T-cell (primary cell): ENCODE data around the gene EED. TPM values are rescaled to one million over a fixed set of nuclear protein-coding genes. Genes with fewer than 3 reads are reported as not detected.

Experiments
- ATAC-seq, 4 experiments: fragments of 200-7000 bp in 3 of 4; fragments of 150-1000 bp in 1 of 4; cut with Tn5 transposase; replicated peaks in 1 of 4; 1 replicate in 3 of 4; 2 replicates in 1 of 4; pipeline ENCODE4 v1.10.0; 2021; ENCODE audit warnings: moderate library complexity in 3 of 4, mild to moderate bottlenecking in 2 of 4, moderate number of reproducible peaks in 1 of 4
- CTCF ChIA-PET, 2 donors: fragments of 300-600 bp; sonication (Branson Sonifier 250); formaldehyde crosslinking; loops; one replicate each; lab custom pipeline; 2022; ENCODE audit warnings: antibody characterized with exemption in 2 of 2; lab: Charles Lee
- POLR2A ChIA-PET, 2 donors: fragments of 300-600 bp; sonication (Branson Sonifier 250); formaldehyde crosslinking; loops; one replicate each; lab custom pipeline; 2022; ENCODE audit warnings: antibody characterized with exemption in 2 of 2; lab: Charles Lee
- DNase-seq, 35 experiments: peaks; one replicate each; pipeline versions ENCODE4 v3.0.0 to v3.0.0-alpha.2; 2013 to 2023
- H3K27ac ChIP-seq: one replicate; pipeline ENCODE4 v1.5.1; 2013; ENCODE audit warnings: low read length
- H3K27me3 ChIP-seq, 2 experiments: replicated peaks in 1 of 2; 1 replicate in 1 of 2; 2 replicates in 1 of 2; pipeline versions ENCODE4 v1.6.1 to v1.7.0; 2013; ENCODE audit warnings: low read length in 1 of 2, mixed read lengths in 1 of 2; ENCODE audit not compliant: control insufficient read depth in 2 of 2, insufficient read depth in 2 of 2; ENCODE audit errors: extremely low read depth in 1 of 2
- H3K36me3 ChIP-seq, 2 donors: 1 replicate in 1 of 2; 2 replicates in 1 of 2; pipeline versions ENCODE4 v1.6.1 to v1.7.0; 2013; ENCODE audit warnings: low read length in 1 of 2; ENCODE audit not compliant: control insufficient read depth in 2 of 2, insufficient read depth in 1 of 2; ENCODE audit errors: extremely low read depth in 1 of 2
- H3K4me1 ChIP-seq, 2 experiments: 1 replicate in 1 of 2; 2 replicates in 1 of 2; pipeline versions ENCODE4 v1.6.1 to v1.7.0; 2013; ENCODE audit warnings: low read length in 2 of 2, mixed read lengths in 1 of 2; ENCODE audit not compliant: insufficient read depth in 2 of 2, control insufficient read depth in 1 of 2; ENCODE audit errors: extremely low read depth in 1 of 2
- H3K4me3 ChIP-seq, 2 donors: 1 replicate in 1 of 2; 2 replicates in 1 of 2; pipeline versions ENCODE4 v1.5.1 to v1.7.0; 2013; ENCODE audit warnings: mild to moderate bottlenecking in 2 of 2, low read length in 1 of 2, moderate library complexity in 1 of 2; ENCODE audit not compliant: control insufficient read depth in 1 of 2; ENCODE audit errors: extremely low read depth in 1 of 2
- H3K9me3 ChIP-seq: 2 replicates; pipeline ENCODE4 v1.7.0; 2013
- H3K27ac Mint-ChIP-seq, 2 donors: one replicate each; pipeline ENCODE4 v1.8.0; 2020 to 2021; ENCODE audit warnings: mild to moderate bottlenecking in 2 of 2, mixed read lengths in 2 of 2
- H3K27me3 Mint-ChIP-seq, 2 donors: one replicate each; pipeline ENCODE4 v1.8.0; 2021 to 2022; ENCODE audit warnings: mixed read lengths in 2 of 2
- H3K36me3 Mint-ChIP-seq: one replicate; pipeline ENCODE4 v1.8.0; 2021; ENCODE audit warnings: mixed read lengths
- H3K4me1 Mint-ChIP-seq, 3 donors: one replicate each; pipeline ENCODE4 v1.8.0; 2020 to 2022; ENCODE audit warnings: mixed read lengths in 3 of 3, mild to moderate bottlenecking in 1 of 3
- H3K4me3 Mint-ChIP-seq, 3 donors: one replicate each; pipeline ENCODE4 v1.8.0; 2020 to 2022; ENCODE audit warnings: mild to moderate bottlenecking in 3 of 3, mixed read lengths in 3 of 3, moderate library complexity in 3 of 3
- H3K9me3 Mint-ChIP-seq, 3 donors: one replicate each; pipeline ENCODE4 v1.8.0; 2020 to 2022; ENCODE audit warnings: mixed read lengths in 3 of 3
- WGBS: methylation state at CpG from one replicate; pipeline ENCODE4 v1.1.5; 2013; ENCODE audit warnings: missing lambda C conversion rate; ENCODE audit not compliant: insufficient coverage; 5-methylcytosine and 5-hydroxymethylcytosine counted together
- total RNA-seq, 35 experiments: library from RNA in 6 of 35; stranded (reverse) in 6 of 35; fragments of 120-200 nt in 1 of 35; gene quantifications; one replicate each; pipeline versions ENCODE4 v1.2.1 to v1.2.4 and lab custom pipeline; 2013 to 2026

EED gene
- total RNA-seq, 5 donors from 2014 or later (not counting 1 experiment from before 2014, with no cell fraction given): 31.6 to 37.6 (median 35.7) TPM

DNA sequence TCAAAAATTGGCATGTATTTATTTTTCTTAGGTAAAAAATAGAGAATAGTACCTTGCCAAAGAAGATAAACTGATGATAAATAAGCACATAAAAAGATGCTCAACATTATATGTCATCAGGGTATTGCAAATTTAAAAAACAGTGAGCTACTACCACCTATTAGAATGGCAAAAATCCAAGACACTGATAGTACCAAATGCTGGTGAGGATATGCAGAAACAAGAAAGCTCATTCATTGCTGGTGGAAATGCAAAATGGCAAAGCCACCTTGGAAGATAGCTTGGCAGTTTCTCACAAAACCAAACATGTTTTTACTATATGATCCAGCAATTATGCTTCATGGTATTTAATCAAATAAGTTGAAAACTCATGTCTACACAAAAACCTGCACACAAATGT is 46.4 kb upstream of the EED start:
- H3K36me3 Mint-ChIP-seq: no peaks in the 10 kb centered on the region
- Histone ChIP-seq H3K36me3 (no peaks in the 10 kb centered on the region), H3K4me3 (no peak overlapping the region), H3K27me3 (no peaks in the 10 kb centered on the region), H3K9me3 (no peaks in the 10 kb centered on the region), H3K27ac (no peak overlapping the region), H3K4me1 (peaks cover 7 to 9% of the 10 kb centered on the region in 2 experiments)
- H3K4me3 Mint-ChIP-seq: no peak overlapping the region
- no peak overlapping the region for H3K27ac Mint-ChIP-seq
- H3K9me3 Mint-ChIP-seq: no peaks in the 10 kb centered on the region
- no peaks in the 10 kb centered on the region for H3K27me3 Mint-ChIP-seq
- DNase-seq: no peak
- no peak for ATAC-seq
- CTCF ChIA-PET: interaction anchor here (0.6 to 1.3 kb wide), 4 partner anchors 9 to 156 kb away, joined by 3 to 7 read pairs (median 4); no protein-coding TSS in a partner anchor
- H3K4me1 Mint-ChIP-seq: peaks cover 6 to 8% (median 8%) of the 10 kb centered on the region in 3 donors
- POLR2A ChIA-PET: no interaction called here

DNA sequence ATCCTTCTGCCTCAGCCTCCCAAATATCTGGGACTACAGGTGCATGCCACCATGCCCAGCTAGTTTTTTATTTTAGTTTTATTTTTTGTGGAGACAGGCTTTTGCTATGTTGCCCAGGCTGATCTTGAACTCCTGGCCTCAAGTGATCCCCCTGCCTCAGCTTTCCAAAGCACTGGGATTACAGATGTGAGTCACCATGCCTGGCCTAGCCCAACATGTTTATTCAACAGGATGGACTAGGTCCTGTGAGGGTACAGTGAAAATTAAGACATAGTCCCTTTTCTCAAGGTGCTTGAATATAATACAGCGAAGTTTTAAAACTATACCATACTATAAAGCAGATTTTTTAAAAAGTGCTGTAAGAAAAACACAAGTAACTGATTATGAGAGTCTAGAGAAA is 45.2 kb upstream of the EED start:
- peaks cover 3 to 4% of the 10 kb centered on the region in 2 experiments for H3K4me1 ChIP-seq
- DNase-seq (no peak), ATAC-seq (no peak)
- Mint-ChIP-seq H3K27me3 (no peaks in the 10 kb centered on the region), H3K9me3 (no peaks in the 10 kb centered on the region), H3K27ac (no peak overlapping the region), H3K4me1 (no peaks in the 10 kb centered on the region), H3K4me3 (no peak overlapping the region), H3K36me3 (no peaks in the 10 kb centered on the region)
- WGBS: no CpG with 5 or more reads among the region's 1 CpG
- POLR2A ChIA-PET: no interaction called here
- no peak overlapping the region for H3K27ac ChIP-seq
- CTCF ChIA-PET: interaction anchor here in 1 of 2 donors (1.3 to 2.6 kb wide), 2 partner anchors 13 to 157 kb away, joined by 3 to 6 read pairs; no protein-coding TSS in a partner anchor
- H3K9me3 ChIP-seq: no peaks in the 10 kb centered on the region
- no peaks in the 10 kb centered on the region for H3K27me3 ChIP-seq
- H3K36me3 ChIP-seq: no peaks in the 10 kb centered on the region
- H3K4me3 ChIP-seq: no peak overlapping the region

DNA sequence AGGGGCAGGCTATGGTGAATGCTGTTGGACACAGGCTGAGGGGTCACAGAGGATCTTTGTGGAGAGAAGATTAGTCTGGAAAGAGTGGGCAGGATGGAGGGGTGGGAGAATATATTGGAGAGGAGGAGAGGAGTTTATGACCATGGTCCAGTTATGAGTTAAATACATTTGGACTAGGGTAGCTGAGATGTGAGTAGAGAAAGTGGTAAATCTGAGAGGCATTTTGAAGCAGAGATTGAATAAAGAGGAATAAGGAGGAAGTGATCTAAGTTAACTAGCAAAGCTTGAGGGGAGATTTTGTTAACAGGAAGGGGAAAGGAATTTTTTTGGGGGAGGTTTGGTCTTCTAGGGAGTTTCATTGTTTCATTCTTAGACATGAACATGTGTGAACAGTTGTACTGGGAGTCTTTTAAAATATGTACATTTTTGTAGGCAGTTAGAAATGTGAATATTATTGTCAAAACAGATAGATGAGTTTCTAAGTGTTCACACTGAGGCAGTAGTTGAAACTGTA is 43.1 kb upstream of the EED start:
- Histone ChIP-seq H3K36me3 (no peaks in the 10 kb centered on the region), H3K27me3 (no peaks in the 10 kb centered on the region), H3K4me1 (peaks cover 3 to 4% of the 10 kb centered on the region in 2 experiments), H3K4me3 (no peak overlapping the region), H3K27ac (no peak overlapping the region), H3K9me3 (no peaks in the 10 kb centered on the region)
- no peak overlapping the region for H3K4me3 Mint-ChIP-seq
- POLR2A ChIA-PET: interaction anchor here in 1 of 2 donors (0.9 kb wide), 1 partner anchor 214 kb away, joined by 3 read pairs; no protein-coding TSS in a partner anchor
- no peaks in the 10 kb centered on the region for H3K27me3 Mint-ChIP-seq
- no peaks in the 10 kb centered on the region for H3K36me3 Mint-ChIP-seq
- H3K9me3 Mint-ChIP-seq: no peaks in the 10 kb centered on the region
- H3K4me1 Mint-ChIP-seq: no peaks in the 10 kb centered on the region
- H3K27ac Mint-ChIP-seq: no peak overlapping the region
- no peak for DNase-seq
- no peak for ATAC-seq
- CTCF ChIA-PET: interaction anchor here in 1 of 2 donors (0.5 to 2.6 kb wide), 9 partner anchors 8 to 506 kb away, joined by 3 to 13 read pairs (median 5); partner anchors contain the start of gene PICALM

DNA sequence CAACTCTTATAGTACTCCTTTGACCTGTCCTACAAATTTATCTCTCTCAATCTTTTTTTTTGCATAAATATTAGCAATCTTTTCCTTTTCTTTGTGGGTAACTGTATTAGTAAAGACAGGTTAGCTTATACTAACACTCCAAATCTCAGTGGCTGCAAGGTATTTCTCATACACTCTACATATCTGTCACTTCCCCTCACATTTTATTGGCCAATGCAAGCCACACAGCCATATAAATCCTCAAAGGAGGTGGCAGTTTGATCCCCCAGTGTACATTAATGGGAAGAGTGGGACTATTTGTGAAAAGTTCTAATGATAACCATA is 42.6 kb upstream of the EED start:
- peak in 1 of 35 experiments; percentile 29 for DNase-seq
- no peaks in the 10 kb centered on the region for H3K27me3 Mint-ChIP-seq

DNA sequence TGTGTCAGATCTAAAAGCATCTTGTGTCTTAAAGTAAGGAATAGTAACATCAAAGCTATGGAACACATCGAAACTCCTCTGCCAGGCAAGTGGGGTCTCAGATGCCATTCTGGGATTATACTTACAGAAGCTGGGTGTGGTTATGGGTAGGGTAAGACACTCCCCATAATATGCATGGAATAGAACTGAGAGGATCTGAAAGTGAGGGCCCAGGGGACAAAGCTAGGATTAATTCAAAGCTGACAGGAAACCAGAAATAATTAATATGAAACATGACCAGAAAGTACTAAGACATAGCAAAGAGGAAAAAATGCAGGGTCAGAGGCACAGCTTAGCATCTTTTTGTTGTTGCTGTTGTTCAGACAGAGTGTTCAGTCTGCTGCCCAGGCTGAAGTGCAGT is 40.2 kb upstream of the EED start:
- no peaks in the 10 kb centered on the region for H3K27me3 ChIP-seq
- H3K27ac ChIP-seq: no peak overlapping the region
- ATAC-seq (no peak), DNase-seq (no peak)
- no peaks in the 10 kb centered on the region for H3K27me3 Mint-ChIP-seq
- CTCF ChIA-PET: interaction anchor here (0.5 to 2.7 kb wide), 6 partner anchors 10 to 864 kb away, joined by 3 to 11 read pairs (median 6); no protein-coding TSS in a partner anchor
- no peak overlapping the region for H3K4me3 Mint-ChIP-seq
- no CpG with 5 or more reads among the region's 1 CpG for WGBS
- no peak overlapping the region for H3K27ac Mint-ChIP-seq
- no peaks in the 10 kb centered on the region for H3K36me3 ChIP-seq
- H3K4me1 Mint-ChIP-seq: no peaks in the 10 kb centered on the region
- no peaks in the 10 kb centered on the region for H3K36me3 Mint-ChIP-seq
- H3K9me3 ChIP-seq: no peaks in the 10 kb centered on the region
- H3K4me1 ChIP-seq: peaks cover 3 to 4% of the 10 kb centered on the region in 2 experiments
- POLR2A ChIA-PET: interaction anchor here (0.5 to 0.9 kb wide), 5 partner anchors 11 to 263 kb away, joined by 3 to 5 read pairs (median 3); no protein-coding TSS in a partner anchor
- H3K9me3 Mint-ChIP-seq: no peaks in the 10 kb centered on the region
- no peak overlapping the region for H3K4me3 ChIP-seq

More for the DNA sequence above, 42.6 kb upstream of the EED start:
- H3K4me3 Mint-ChIP-seq: no peak overlapping the region
- Histone ChIP-seq H3K4me1 (peaks cover 3 to 4% of the 10 kb centered on the region in 2 experiments), H3K36me3 (no peaks in the 10 kb centered on the region), H3K9me3 (no peaks in the 10 kb centered on the region), H3K27me3 (no peaks in the 10 kb centered on the region), H3K4me3 (peak overlapping the region; percentile 40 to 44), H3K27ac (peak overlapping the region; percentile 32)
- CTCF ChIA-PET: interaction anchor here in 1 of 2 donors (0.5 to 2.4 kb wide), 8 partner anchors 9 to 449 kb away, joined by 3 to 13 read pairs (median 5); partner anchors contain the start of gene PICALM
- no peak overlapping the region for H3K27ac Mint-ChIP-seq
- peak; percentile 64 to 73 (median 68) for ATAC-seq
- POLR2A ChIA-PET: interaction anchor here in 1 of 2 donors (0.9 kb wide), 1 partner anchor 215 kb away, joined by 3 read pairs; no protein-coding TSS in a partner anchor
- no peaks in the 10 kb centered on the region for H3K9me3 Mint-ChIP-seq
- H3K4me1 Mint-ChIP-seq: no peaks in the 10 kb centered on the region
- H3K36me3 Mint-ChIP-seq: no peaks in the 10 kb centered on the region

DNA sequence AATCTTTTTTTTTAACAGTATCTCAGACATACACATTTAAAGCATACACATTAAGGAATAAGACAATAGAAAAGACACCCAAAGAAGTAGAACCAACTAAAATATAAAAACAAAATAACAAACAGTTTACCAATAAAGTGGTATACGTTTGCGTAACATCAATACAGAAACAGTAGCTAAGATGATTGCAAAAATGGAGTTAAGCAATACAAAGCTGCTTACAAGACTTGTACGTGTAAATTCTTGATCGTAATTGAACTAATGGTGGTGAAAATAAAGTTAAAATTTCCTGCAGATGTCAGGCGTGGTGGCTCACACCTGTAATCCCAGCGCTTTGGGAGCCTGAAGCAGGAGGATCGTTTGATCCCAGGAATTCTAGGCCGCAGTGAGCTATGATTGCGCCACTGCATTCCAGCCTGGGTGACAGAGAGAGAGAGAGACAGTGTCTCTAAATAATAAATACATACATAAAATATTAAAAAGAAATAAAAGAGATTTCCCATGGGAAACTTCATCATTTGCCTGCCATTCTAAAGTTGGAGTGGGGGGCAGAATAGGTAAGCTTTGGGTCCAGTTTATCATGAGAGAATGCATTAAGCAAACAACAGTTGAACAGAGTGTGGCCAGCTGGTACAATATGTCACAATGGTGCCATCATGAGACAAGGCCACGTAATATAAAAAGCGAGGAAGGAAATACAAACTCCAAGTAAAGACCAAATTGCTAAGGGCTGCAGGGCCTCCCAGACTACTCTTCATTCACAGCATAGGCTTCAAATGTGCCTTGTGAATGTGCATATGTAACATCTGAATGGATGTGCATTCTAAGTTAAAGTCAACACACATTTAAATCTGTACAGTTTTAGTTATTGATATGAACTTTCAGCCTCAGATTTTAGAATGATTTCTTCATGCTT is 38.9 kb upstream of the EED start:
- no peak overlapping the region for H3K4me3 Mint-ChIP-seq
- no peaks in the 10 kb centered on the region for H3K9me3 ChIP-seq
- H3K36me3 ChIP-seq: no peaks in the 10 kb centered on the region
- 100% methylated on average over 3 of the region's 11 CpGs for WGBS
- ChIA-PET CTCF (interaction anchor here (1.7 to 2.7 kb wide), 2 partner anchors 12 kb away, joined by 8 to 11 read pairs; no protein-coding TSS in a partner anchor), POLR2A (no interaction called here)
- H3K27ac Mint-ChIP-seq: no peak overlapping the region
- no peak overlapping the region for H3K4me3 ChIP-seq
- H3K9me3 Mint-ChIP-seq: no peaks in the 10 kb centered on the region
- no peaks in the 10 kb centered on the region for H3K27me3 Mint-ChIP-seq
- ATAC-seq (no peak), DNase-seq (no peak)
- H3K27me3 ChIP-seq: no peaks in the 10 kb centered on the region
- no peaks in the 10 kb centered on the region for H3K4me1 Mint-ChIP-seq
- H3K36me3 Mint-ChIP-seq: no peaks in the 10 kb centered on the region
- H3K27ac ChIP-seq: no peak overlapping the region
- H3K4me1 ChIP-seq: peaks cover 3 to 4% of the 10 kb centered on the region in 2 experiments
